IPS-20b (cell line): ENCODE results near the gene CAPN1.
"Not testable (repeated sequence)": the region's sequence is repeated elsewhere in the genome, so short reads cannot be mapped to it uniquely, and the experiment has no call there.

Experiments
- H3K27ac ChIP-seq: one replicate; pipeline ENCODE4 v1.5.1; 2013; ENCODE audit warnings: low read length
- H3K27me3 ChIP-seq: 2 replicates; pipeline ENCODE4 v1.6.1; 2013; ENCODE audit warnings: mild to moderate bottlenecking, low read length, inconsistent platforms; ENCODE audit not compliant: insufficient read depth
- H3K36me3 ChIP-seq: 2 replicates; pipeline ENCODE4 v1.6.1; 2013; ENCODE audit warnings: low read depth, mild to moderate bottlenecking, inconsistent platforms, low read length, moderate library complexity; ENCODE audit not compliant: insufficient read depth
- H3K4me1 ChIP-seq: 2 replicates; pipeline ENCODE4 v1.6.1; 2013; ENCODE audit warnings: mild to moderate bottlenecking, control low read depth, inconsistent platforms, low read length, moderate library complexity; ENCODE audit not compliant: insufficient read depth
- H3K4me3 ChIP-seq: 2 replicates; pipeline ENCODE4 v1.5.1; 2013; ENCODE audit warnings: mild to moderate bottlenecking, low read length, inconsistent platforms
- H3K9ac ChIP-seq: 2 replicates; pipeline ENCODE4 v1.6.1; 2013; ENCODE audit warnings: low read depth, mild to moderate bottlenecking, inconsistent platforms, low read length, moderate library complexity
- H3K9me3 ChIP-seq: 2 replicates; pipeline ENCODE4 v1.6.1; 2013; ENCODE audit warnings: mild to moderate bottlenecking, low read depth, low read length, inconsistent platforms; ENCODE audit not compliant: insufficient read depth

The CAPN1 gene

DNA sequence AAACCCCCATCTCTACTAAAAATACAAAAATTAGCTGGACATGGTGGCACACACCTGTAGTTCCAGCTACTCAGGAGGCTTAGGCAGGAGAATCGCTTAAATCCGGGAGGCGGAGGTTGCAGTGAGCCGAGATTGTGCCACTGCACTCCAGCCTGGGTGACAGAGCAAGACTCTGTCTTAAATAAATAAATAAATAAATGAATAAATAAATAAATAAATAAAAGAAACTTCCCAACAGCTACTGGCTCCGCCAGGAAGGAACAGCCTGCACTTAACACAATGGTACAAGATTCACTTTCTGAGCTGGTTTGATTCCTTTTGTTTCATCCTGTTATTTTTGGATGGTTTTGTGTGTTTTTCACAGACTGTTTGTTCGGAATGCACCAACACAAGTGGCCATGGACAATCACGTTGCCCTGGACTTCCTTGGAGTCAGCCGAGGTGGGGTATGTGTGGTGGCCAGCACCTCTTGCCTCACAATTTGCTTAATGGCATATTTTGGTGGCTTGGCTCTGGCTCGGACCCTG lies 66.5 kb downstream of the CAPN1 start:
- H3K4me1 ChIP-seq, H3K36me3 ChIP-seq, H3K9me3 ChIP-seq, H3K27me3 ChIP-seq, H3K4me3 ChIP-seq, H3K27ac ChIP-seq, H3K9ac ChIP-seq: not testable (repeated sequence)

DNA sequence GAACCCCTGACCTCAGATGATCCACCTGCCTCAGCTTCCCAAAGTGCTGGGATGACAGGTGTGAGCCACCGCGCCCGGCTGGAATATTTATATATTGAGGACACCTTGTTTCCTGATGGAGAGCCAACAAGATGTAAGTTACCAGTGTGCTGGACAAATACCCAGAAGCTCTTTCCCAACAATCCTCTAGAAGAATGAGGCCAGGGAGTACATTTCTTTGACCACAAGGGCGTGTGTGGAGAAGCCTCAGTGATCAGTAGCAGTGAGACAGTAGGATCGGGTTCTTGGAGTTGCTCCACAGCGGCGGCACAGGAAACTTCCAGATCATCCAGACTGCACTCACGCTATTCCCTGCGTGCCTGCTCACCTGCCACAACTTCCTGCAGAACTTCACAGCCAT lies 69.7 kb downstream of the CAPN1 start:
- Histone ChIP-seq H3K27ac (no peak overlapping the region), H3K9ac (no peak overlapping the region), H3K4me1 (no peaks in the 10 kb centered on the region), H3K4me3 (no peak overlapping the region), H3K9me3 (no peaks in the 10 kb centered on the region), H3K27me3 (no peaks in the 10 kb centered on the region), H3K36me3 (no peaks in the 10 kb centered on the region)

DNA sequence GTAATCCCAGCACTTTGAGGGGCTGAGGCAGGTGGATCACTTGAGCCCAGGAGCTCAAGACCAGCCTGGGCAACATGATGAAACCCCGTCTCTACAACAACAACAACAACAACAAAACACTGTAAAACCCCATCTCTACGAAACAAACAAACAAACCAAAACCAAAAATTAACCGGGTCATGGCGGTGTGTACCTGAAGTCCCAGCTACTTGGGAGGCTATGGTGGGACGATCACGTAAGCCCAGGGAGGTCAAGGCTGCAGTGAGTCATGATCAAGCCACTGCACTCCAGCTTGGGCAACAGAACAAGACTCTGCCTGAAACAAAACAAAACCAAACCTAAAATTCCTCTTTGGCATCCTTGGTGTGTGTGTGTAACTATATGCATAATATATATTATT lies 73.0 kb downstream of the CAPN1 start:
- H3K4me3 ChIP-seq, result no peak overlapping the region
- H3K27me3 ChIP-seq, result no peaks in the 10 kb centered on the region
- H3K9ac ChIP-seq, result no peak overlapping the region
- H3K4me1 ChIP-seq, result no peaks in the 10 kb centered on the region
- H3K36me3 ChIP-seq, result no peaks in the 10 kb centered on the region
- no peak overlapping the region for H3K27ac ChIP-seq
- H3K9me3 ChIP-seq, result no peaks in the 10 kb centered on the region

DNA sequence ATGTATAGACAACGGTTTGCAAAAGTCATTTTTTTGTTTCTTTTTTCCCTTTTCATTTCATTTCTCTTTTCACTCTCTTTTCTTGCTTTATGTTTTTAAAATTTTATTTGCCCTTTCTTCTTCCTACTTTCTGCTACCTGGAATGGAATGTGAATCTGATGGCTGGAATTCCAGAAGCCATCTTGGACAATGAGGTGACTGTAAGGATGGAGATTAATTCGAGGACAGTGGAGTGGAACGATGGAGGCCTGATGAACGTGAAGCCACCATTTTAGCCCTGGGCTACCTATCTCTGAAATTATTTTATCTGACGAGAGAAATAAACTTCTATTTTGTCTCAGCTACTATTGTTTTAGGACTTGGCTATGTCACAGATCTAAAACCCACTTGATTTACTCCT lies 77.3 kb downstream of the CAPN1 start:
- Histone ChIP-seq H3K27me3 (no peaks in the 10 kb centered on the region), H3K27ac (no peak overlapping the region), H3K4me3 (no peak overlapping the region), H3K4me1 (0 out of 2 replicates have a peak, but pooled peaks cover 3% of the 10 kb centered on the region), H3K9ac (no peak overlapping the region), H3K9me3 (no peaks in the 10 kb centered on the region), H3K36me3 (0 out of 2 replicates have a peak, but pooled peaks cover 2% of the 10 kb centered on the region)

DNA sequence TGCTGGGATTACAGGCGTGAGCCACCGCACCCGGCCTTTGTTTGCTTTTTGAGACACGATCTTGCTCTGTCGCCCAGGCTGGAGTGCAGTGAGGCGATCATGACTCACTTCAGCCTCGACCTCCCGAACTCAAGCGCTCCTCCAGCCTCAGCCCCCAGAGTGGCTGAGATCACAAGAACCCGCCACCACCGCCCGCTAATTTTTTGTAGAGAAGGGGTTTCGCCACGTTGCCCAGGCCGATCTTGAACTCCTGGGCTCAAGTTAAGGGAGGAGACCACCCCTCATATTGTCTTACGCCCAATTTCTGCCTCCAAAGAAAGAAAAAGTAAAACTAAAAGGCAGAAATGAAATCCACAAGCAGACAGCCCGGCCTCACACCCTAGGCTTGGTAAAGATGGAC lies 78.6 kb downstream of the CAPN1 start:
- H3K27ac ChIP-seq, result no peak overlapping the region
- no peaks in the 10 kb centered on the region for H3K27me3 ChIP-seq
- H3K36me3 ChIP-seq, result peaks cover 10% of the 10 kb centered on the region; the same call in 1 of the 2 replicates
- peaks cover 3% of the 10 kb centered on the region; the same call in 1 of the 2 replicates for H3K4me1 ChIP-seq
- H3K9ac ChIP-seq, result no peak overlapping the region
- H3K9me3 ChIP-seq, result no peaks in the 10 kb centered on the region
- H3K4me3 ChIP-seq, result no peak overlapping the region

DNA sequence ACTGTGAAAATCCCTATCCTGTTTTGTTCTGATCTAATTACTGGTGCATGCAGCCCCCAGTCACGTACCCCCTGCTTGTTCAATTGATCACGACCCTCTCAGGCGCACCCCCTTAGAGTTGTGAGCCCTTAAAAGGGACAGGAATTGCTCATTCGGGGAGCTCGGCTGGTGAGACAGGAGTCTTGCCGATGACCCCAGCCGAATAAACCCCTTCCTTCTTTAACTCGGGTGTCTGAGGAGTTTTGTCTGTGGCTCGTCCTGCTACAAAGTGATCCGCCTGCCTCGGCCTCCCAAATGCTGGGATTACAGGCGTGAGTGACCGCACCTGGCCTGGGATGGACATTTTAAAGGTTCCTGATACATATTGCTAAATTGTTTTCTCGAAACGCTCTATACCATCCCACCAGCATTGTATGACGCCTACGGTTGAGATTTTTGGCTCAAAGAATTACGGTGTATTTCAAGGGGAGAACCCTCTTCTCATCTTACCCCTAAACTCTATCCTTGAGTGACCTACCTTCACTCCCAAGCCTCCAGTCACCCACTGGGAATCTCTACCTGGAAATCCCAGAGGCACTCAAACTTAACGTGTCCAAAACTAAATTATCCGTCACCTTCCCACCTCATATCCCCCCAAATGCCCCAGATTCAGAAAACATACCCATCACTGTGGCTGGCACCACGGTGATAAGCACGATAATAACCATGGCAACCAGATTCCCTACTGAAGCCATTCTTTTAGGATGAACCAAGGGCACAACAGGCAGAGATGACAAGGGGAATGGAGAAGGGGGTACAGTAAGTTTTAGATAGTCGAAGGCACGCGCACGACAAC lies 79.2 kb downstream of the CAPN1 start:
- peak overlapping the region; percentile 99 for H3K4me3 ChIP-seq
- no peak overlapping the region for H3K27ac ChIP-seq
- peaks cover 3% of the 10 kb centered on the region; the same call in 1 of the 2 replicates for H3K4me1 ChIP-seq
- H3K9me3 ChIP-seq, result no peaks in the 10 kb centered on the region
- H3K9ac ChIP-seq, result peak overlapping the region; percentile 94; the same call in 1 of the 2 replicates
- H3K36me3 ChIP-seq, result peaks cover 12% of the 10 kb centered on the region; the same call in 1 of the 2 replicates
- H3K27me3 ChIP-seq, result no peaks in the 10 kb centered on the region
